ENCODE measurements around the gene RNF220. TPM values are rescaled to one million over a fixed set of nuclear protein-coding genes. Genes with fewer than 3 reads are reported as not detected.
"Not testable (repeated sequence)": the region's sequence is repeated elsewhere in the genome, so short reads cannot be mapped to it uniquely, and the experiment has no call there.

RNF220 gene
- polyA plus RNA-seq, 1 donor: 58.9 TPM

DNA sequence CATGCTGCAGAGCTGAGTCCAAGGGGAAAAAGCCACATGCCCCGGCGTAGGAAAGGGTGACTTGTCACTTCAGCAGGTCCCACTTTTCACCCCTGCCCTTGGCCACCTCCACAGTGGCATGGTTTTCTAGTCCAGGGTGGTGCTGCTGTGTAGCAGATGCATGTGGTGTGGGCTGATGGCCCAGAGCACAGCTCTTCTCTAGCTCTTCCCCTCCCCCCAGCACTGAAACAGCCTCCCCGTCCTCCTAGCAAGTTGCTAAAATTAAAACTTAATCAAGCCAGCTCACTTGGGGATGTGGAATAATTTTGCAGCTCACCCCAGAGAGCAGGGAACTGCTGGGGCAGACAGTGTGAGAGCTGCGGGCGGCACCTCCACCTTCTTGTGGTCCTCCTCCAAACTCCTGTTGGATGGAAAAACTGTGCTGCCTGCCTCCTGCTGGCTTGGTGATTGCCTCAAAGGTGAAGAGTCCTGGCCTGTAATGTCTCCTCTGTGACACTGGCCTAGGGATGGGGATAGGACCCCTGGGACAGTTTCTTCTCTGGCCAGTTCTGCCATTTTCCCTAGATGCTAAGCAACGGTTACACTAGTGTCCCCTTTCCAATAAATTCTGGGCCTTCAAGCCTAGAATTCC lies 91.6 kb downstream of the RNF220 start:
- DNase-seq (ENCODE audit: low read depth): no peak

DNA sequence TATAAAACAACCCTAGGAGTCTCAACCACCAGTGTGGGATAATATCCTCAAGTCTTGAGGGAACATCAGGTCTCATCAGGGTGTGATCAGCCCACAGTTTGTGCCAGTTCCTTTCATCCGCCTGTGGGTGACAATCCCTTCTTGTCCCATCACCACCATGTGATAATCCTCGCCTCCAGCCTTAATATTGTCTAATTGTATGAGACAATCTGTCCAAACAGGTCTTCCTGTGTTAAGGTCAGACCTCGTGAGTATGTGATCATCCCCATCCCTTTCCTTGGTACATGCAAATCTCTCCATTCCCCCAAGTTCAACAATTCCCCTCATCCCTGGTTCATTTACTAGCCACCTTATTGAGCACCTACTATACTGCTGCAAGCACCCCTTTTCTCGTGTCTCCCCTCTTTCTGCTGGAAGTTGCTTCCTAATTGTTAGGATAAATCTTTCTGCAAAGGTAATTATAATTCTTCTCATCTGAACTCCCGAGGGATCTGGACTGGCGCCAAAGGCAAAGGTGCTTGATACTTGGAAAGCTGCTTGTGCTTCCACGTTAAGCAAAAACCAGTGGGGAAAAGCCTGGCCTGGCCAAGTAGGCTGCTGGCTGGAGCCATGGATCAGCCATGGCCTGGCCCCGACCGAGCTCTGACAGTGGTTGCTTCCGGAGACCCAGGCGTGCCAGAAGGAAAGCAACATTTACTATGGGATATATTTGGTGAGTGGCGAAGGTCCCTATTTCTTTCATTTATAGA lies 92.5 kb downstream of the RNF220 start:
- DNase-seq (ENCODE audit: low read depth): no peak

DNA sequence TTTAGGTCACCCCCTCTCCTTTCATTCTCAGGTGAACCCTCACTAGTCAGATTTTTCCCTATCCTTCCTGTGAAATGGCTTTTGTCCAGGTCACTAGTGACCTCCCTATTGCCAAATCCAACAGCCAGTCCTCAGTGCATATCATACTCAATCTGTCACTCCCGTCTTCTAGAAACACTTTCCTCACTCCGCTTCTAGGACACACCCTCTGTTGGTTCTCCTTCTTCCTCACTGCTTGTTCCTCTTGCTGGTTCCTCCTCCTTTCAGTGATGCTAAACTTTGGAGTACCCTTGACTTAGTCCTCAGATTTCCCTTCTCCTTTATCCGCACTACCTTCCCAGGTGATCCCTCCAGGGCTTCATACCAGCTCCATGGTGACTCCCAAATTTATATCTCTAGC lies 94.3 kb downstream of the RNF220 start:
- DNase-seq (ENCODE audit: low read depth): no peak

DNA sequence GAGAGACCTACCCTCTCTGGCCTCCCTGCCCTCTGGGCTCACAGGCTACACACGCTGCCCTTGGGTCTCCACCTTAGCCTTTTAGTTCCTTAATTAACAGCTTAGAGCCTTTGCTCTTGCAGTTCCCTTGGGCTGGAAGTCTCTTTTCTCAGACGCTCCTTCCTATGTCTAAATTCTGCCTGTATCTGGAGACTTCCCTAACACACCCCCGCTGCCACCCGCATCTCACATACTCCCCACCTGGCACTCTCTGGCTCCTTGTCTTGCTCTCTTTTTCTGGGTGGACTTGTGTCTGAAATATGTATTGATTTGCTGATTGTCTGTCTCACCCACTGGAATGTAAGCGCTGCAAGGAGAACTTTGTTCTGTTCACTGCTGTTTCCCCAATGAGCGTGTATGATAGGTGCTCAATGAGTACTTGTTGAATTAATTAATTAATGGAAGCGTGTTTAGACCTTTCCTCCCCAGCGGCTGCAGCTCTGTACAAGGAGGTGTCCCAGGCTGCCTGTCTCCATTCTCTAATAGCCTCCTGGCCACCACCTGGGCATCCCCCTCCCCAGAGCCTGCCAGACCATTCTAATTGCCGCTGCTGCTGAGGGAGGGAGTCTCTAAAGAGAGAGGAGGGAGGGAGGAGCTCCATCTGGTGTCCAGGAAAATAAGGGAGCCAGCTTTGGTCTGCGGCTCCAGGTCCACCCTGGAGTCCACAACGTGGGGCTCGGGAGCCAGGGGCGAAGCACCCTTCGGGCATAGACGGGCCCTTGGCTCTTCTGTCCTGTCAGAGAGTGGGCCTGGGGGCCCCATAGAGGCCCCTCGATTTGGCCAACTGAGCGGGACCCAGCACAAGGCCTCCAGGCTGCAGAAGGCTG lies 95.4 kb downstream of the RNF220 start:
- DNase-seq (ENCODE audit: low read depth): no peak

DNA sequence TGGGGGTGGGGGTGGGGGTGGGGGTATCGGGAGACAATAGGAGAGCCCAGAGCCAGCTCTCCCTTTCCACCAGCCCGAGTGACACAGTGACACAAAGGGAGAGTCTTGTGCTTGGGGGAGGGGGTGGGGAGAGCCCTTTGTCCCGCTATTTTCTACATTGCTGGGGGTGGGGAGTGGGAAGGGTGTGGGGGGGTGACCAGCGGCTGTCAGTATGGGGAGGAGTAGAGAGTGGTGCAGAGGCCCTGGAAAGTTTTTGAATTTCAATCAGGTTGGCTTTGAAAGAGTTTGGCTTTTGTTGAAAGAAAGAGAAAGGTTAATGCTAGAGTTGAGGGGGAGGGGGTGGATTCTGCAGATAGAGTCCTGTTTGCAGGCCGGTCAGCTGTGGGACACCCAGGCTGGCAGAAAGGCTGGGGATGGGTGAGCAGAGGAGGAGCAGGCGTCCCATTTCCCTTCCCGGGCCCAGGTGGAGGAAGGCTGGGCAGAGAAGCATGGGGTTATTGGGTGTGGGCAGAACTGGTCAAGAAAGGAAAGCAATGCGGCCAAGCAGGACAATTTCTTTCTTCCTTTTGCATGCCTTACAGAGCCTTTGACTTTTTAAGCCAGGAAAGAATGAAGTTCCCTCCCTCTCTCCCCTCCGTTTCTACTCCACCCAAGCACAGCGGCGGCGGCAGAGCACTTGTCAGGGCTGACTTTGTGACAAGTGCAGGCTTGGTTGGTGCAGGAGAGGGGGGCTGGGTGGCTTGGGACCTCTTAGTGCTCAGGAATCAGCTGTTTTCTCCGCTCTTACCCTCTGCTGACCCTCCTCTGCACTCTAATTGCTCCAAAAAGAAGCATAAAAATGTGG lies 96.2 kb downstream of the RNF220 start:
- DNase-seq (ENCODE audit: low read depth): no peak

DNA sequence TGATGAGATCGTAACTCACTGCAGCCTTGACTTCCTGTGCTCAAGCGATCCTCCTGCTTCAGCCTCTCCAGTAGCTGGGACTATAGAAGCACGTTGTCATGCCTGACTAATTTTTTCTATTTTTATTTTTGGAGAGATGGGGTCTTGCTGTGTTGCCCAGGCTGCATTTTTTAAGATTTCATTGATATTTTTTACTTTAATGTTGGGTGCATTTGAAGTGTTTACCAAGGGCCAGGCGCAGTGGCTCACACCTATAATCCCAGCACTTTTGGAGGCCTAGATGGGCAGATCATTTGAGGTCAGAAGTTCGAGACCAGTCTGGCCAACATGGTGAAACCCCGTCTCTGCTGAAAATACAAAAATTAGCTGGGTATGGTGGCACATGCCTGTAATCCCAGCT lies 97.8 kb downstream of the RNF220 start:
- not testable (repeated sequence) for DNase-seq (ENCODE audit: low read depth)

DNA sequence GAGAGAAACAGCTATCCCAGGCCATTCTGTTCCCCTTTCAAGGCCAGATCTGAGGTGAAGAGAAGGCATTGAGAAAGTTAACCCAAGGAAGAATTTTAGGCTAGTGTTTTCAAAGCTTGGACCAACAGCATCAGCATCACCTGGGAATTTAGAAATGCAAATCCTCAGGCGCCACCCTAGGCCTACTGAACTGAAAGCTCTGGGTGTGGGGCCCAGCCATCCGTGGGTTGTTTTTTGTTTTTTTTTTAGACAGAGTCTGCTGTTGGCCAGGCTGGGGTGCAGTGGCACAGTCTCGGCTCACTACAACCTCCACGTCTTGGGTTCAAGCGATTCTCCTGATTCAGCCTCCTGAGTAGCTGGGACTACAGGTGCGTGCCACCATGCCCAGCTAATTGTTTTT lies 98.6 kb downstream of the RNF220 start:
- no peak for DNase-seq (ENCODE audit: low read depth)

DNA sequence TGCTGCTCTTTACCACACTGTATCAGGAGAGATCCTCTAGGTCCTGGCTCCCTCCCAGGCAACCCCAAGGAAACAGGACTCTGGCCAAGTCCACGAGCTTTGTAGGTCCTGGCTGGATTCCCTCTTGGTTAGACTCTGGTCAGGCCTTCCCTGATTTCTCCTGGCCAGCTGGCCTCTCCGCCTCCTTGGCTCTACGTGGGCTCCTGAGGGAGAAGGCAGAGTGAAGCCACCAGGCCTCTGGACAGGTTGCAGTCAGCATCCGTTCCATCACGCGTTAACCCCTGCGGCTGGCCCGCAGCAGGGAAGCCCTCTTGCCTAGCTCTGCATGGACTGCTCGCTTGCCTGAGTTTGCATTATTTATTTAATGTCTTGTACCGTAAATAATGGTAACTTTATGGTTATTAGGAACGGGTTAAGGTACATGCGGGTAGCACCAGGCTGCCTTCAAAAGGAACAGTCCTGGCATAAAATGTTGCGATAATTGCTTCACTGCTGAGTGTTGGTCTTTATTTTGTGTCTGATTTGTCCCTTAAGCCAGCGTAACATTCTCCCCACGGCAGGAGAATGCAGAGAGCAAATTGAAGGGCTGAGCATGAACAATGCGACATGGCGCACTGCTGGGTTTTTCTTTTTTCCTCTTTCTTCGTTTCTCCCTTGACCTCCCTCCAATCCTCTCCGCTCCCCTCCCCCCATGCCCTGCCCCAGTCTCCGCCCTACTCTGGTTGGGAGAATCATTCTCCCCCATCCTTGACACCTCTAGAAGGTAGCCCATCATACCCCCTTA lies 100.3 kb downstream of the RNF220 start:
- no peak for DNase-seq (ENCODE audit: low read depth)

DNA sequence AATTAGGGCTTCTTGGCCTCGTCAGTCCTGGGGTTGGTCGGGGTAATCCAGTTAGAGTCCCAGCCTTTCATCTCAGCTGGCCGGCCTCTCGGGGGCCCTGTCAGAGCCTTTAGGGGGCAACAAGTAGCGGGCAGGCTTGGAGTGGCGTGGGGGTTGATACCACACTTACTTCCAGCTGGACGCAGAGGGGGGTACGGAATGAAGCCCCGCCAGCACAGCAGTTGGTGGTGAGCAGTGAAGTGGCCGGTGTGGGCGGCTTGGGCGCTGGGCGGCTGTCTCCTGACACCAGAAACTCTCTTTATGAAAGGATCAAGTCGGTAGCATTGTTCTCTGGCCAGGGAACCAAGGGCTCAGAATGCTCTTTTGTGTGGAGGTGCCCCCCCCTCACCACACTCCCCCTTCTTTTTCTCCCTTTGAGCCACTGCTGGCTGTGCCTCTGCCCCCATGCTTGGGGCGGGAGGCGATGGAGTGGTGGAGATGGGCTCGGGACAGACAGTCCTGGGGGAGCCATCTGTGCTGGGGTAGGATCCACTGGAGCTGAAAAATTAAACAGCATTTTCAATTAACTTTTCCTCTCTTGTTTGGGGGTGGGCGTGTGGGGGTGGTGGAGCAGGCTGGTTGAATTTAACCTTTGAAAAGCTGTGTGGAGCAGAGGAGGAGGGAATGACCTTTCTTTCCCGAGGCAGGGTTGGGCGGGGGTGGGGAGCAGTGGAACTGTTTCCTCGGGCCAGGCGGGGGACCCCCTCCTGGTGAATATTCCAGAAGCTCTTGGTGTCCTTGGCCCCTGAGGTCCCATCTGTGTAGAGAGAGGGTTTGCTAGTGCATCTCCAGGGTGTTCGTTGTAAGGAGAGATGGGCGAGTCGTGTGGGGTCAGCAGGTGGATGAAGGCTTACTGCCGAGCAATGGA lies 102.7 kb downstream of the RNF220 start:
- DNase-seq (ENCODE audit: low read depth): no peak

DNA sequence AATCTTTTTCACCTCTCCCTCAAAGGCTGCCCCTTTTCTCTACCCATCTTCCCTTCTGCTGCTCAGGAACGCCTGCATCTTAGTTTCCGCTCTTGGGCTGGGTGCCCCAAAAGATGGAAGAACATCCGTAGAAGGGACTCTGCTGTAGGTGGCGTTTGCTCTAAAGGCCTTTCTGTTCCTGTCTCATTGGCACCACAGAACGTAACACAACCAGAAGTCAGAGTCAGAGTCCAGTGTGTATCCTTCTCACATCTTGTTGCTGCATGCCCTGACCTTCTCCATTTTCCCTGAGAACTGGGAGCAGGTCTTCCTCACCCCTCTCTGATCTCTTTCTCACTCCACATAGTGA lies 103.3 kb downstream of the RNF220 start:
- DNase-seq (ENCODE audit: low read depth): no peak

DNA sequence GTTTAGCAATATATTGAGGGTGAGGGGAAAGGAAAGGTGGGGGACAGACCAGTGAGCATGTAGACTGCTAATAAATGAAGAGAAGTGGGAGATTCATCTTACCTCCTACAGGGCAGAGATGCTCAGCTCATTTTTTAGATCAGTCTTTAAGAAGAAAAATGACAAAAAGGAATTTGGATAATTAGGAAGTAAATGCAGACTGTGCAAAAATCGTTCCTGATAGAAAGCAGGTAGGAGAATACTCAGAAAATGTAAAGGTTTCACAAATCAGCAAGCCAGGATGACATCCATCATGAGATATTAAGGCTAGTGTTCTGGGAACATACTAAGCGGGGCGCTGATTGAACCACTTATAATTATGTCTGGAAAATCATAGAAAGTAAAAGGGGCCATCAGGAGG lies 106.3 kb downstream of the RNF220 start:
- no peak for DNase-seq (ENCODE audit: low read depth)

DNA sequence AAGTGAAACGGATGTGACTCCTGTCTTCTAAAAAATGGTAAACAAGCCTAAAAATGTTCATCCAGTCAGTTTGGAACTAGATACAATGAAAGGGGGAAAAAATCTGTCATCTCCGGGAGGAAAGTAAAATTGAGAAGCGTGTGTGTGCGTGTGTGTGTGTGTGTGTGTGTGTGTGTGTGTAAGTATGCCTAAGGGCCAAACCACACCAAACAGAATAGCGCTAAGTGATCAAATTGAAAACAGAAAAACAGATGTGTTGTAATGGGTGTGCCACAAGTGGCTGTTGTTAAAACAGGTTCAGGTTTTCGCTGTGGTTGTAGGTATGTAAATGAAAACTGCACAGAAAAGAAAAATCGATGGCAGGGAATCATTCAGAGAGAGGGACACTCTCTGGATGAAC lies 106.7 kb downstream of the RNF220 start:
- no peak for DNase-seq (ENCODE audit: low read depth)

DNA sequence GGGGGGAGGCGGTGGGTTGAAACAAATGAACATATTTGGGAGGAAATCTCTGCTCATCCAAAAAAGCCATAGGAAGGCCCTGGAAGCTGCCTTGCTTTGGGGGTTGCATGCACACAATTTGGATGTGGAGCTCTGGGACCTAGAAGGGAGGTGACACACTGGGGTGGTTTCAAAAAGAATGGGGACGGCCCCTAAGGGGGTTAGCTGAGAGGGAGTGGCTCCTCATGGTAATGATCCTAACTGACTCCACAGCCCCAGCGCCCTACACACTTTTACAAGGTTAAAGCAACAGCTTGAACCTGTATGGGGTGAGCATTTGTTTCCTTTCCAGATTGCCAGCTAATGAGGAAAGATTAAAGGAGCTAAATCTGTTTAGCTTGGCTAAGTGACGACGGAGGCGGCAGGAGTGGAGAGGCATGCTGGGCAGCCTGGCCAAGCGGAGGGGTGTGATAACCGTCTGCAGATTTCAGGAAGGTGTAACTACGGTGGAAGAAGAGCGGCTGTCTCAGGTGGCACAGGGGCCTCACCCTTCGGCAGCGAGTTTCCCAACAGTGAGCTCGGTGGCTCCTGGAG lies 107.3 kb downstream of the RNF220 start:
- no peak for DNase-seq (ENCODE audit: low read depth)

DNA sequence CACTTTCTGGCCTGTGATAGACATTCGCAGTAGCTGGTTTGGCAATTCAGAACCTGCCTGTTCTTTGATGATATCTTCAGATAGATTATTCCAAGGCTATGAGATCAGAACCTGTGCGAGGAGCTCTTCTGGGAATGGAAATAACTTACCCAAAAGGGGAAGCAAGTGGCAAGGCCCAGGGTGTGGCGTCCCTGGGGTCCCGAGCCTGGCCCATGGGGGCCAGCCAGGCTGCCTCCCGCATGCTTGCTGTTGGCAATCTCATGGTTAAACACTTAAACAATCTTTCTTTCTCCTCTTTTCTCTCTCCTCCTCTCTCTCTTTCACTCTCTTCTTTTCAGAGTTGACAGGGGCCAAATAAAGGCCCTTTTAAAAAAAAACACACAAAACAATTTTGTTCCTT lies 108.1 kb downstream of the RNF220 start:
- DNase-seq (ENCODE audit: low read depth): no peak

DNA sequence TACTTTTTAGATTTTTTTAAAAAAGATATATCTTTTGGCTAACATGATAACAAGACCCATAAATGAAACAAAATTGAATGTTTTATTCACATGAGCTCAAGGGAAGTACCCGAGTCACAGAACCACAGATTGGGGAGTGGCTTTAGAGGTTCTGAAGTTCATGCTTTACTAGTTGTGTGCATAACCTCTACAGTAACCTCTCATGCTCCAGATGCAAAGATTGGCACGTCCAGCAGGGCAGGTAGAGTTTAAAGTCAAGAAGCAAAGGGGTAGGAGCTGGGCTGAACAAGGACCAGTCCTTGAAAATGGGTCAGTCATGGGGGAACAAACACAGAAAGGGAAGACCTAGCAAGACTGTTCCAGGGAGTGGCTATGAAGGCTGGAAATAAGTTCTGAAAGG lies 109.6 kb downstream of the RNF220 start:
- no peak for DNase-seq (ENCODE audit: low read depth)

DNA sequence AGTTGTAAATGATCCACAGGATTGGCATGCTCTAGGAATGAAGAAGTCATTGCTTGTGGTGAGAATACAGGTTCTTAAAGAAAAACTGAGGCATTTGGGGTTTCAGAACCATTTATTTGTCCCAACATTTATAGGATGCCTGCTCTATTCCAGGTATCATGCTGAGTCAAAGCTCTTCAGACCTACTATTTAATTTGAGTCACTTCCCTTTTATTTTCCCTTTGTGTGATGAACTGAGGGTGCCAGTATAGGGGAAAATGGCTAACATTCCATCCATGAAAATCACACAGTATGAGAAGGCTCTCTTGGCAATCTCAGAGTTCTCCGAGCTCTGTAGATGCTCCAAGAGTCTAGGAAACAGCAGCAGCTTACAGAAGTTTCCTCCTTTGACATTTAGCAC lies 110.4 kb downstream of the RNF220 start:
- no peak for DNase-seq (ENCODE audit: low read depth)

DNA sequence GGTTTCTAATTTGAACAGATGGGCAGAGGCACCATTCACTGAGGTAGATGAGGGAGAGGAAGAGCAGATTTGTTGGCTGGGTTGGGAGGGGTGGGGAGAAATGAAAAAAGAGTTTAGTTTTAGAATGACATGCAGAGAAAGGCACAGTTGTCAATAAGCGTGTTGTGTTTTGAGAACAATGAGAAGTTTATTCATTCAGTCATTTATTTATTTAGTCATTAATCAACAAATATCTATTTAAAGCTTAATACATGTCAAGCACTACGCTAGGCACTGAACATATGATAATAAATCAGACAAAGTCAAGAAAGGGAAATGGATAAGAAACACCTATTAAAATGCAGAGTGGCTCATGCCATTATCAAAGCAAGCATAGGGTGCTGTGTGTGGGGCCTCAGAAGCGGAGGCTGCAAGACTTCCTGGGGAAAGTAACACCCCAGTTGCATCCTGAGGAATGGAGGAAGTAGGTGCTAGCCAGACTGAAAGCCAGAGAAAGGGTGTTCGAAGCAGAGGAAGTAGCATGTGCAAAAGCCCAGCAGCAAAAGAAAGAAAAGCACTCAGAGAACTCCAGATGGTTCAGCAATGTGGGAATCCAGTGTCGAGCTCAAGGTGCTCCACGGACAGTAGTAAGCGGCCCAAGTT lies 114.1 kb downstream of the RNF220 start:
- no peak for DNase-seq (ENCODE audit: low read depth)

DNA sequence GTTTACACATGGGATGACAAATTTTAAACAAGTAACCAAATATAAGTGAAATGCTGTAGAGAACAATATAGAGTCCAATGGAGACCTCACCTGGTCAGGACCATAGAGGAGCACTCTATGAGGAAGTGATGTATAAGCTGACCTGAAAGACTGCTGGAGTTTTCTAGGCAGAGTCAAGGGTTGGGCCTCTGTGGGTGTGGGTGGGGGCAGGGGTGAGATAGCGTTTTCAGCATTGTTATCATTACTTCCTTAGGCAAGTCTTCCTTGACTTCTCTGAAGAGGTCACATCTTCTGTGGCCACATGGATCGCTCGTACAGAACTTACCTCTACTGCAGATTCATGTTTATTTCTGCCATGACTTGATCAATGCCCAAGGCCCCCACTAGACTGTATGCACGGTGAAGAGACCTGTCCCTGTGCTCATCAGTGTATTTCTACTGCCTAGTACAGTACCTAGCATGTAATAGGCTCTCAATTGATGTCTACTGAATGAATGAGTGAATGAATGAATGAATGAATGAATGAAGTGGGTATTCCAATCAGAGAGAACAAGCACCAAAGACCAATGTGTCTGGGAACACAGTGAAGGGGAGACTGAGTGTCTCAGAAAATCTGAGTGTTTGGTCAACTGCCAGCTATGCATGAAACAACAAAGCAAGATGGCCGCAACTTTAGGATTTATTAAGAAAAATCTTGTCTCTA lies 116.5 kb downstream of the RNF220 start:
- DNase-seq (ENCODE audit: low read depth): no peak
